ENCODE data around the gene ZFP57.

DNA sequence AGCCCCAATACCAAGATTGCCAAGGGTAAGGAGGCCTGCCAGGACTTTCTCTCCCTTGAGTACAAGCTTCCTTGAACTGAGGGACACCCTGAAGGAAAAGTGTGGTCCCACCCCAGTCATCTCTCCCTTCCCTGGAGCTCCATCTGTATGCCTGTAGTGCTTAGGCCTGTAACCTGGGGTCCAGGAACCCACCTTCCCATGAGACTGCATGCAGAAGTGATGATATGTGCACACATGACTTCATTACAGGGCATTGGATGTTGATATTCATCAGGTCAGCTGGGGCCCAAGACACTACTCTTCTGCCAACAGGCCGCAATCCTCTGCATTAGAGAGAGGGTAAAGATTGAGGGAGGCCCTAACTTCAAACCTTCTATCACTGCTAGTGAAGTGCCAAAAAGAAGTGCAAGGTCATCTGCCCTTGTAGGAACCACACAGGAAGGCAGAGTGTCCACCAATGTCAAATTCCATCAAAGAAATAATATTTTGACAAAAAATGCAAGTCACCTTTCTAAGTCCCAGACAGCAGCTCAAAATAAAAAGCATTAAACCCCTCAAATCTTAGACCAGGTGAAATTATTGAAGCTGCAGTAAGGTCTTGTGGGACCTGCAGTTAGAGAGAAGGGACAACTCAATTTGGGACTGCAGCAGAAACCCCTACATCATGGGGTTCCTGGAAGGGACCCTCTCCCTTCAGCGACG is 47.4 kb upstream of the ZFP57 start:
- TF ChIP-seq, protein P1, sequence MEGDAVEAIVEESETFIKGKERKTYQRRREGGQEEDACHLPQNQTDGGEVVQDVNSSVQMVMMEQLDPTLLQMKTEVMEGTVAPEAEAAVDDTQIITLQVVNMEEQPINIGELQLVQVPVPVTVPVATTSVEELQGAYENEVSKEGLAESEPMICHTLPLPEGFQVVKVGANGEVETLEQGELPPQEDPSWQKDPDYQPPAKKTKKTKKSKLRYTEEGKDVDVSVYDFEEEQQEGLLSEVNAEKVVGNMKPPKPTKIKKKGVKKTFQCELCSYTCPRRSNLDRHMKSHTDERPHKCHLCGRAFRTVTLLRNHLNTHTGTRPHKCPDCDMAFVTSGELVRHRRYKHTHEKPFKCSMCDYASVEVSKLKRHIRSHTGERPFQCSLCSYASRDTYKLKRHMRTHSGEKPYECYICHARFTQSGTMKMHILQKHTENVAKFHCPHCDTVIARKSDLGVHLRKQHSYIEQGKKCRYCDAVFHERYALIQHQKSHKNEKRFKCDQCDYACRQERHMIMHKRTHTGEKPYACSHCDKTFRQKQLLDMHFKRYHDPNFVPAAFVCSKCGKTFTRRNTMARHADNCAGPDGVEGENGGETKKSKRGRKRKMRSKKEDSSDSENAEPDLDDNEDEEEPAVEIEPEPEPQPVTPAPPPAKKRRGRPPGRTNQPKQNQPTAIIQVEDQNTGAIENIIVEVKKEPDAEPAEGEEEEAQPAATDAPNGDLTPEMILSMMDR (IDR thresholded peaks at IDR 0.05; ENCODE audit: poor library complexity): no peak
- no peak for TF ChIP-seq EZH2 (IDR thresholded peaks at IDR 0.05; ENCODE audit: borderline replicate concordance)
